Fibroblast of lung (primary cell): ENCODE results near the gene SLC24A4. TPM values are rescaled to one million over a fixed set of nuclear protein-coding genes. Genes with fewer than 3 reads are reported as not detected.

Source experiments
- DNase-seq, 2 donors: peaks; one replicate each; pipeline versions ENCODE4 v3.0.0 to v3.0.0-alpha.2; 2010; ENCODE audit warnings: low read depth in 2 of 2
- H2AFZ ChIP-seq: 2 replicates; pipeline ENCODE4 v1.5.1; 2012; ENCODE audit warnings: low read length, control low read depth, inconsistent platforms
- H3K27ac ChIP-seq: 2 replicates; pipeline ENCODE4 v1.5.1; 2011; ENCODE audit warnings: low read length, control low read depth; ENCODE audit not compliant: insufficient read depth
- H3K27me3 ChIP-seq: 2 replicates; pipeline ENCODE4 v1.5.1; 2011; ENCODE audit warnings: mild to moderate bottlenecking, low read length; ENCODE audit not compliant: control insufficient read depth, insufficient read depth
- H3K36me3 ChIP-seq: 2 replicates; pipeline ENCODE4 v1.5.1; 2011; ENCODE audit warnings: low read length; ENCODE audit not compliant: control insufficient read depth, insufficient read depth
- H3K4me1 ChIP-seq: 2 replicates; pipeline ENCODE4 v1.5.1; 2011; ENCODE audit warnings: low read length; ENCODE audit not compliant: control insufficient read depth, insufficient read depth; ENCODE audit errors: extremely low read depth
- H3K4me2 ChIP-seq: 2 replicates; pipeline ENCODE4 v1.5.1; 2011; ENCODE audit warnings: low read length, control low read depth; ENCODE audit not compliant: insufficient read depth; ENCODE audit errors: extremely low read depth
- H3K4me3 ChIP-seq, 4 experiments: fragments of 200-600 bp in 1 of 4; sonication (generic) in 1 of 4; replicated peaks in 1 of 4; 2 replicates each; pipeline ENCODE4 v1.5.1; 2011 to 2016; ENCODE audit warnings: low read length in 4 of 4, low read depth in 3 of 4, mild to moderate bottlenecking in 3 of 4, control low read depth in 2 of 4, inconsistent platforms in 1 of 4, mixed read lengths in 1 of 4; ENCODE audit not compliant: insufficient read depth in 1 of 4; ENCODE audit errors: control extremely low read depth in 1 of 4
- H3K79me2 ChIP-seq: 2 replicates; pipeline ENCODE4 v1.5.1; 2012; ENCODE audit warnings: mild to moderate bottlenecking, low read length, inconsistent platforms; ENCODE audit not compliant: control insufficient read depth, insufficient read depth
- H3K9ac ChIP-seq: 2 replicates; pipeline ENCODE4 v1.5.1; 2011; ENCODE audit warnings: mild to moderate bottlenecking, low read length, control low read depth; ENCODE audit not compliant: insufficient read depth
- H3K9me3 ChIP-seq: 2 replicates; pipeline ENCODE4 v1.5.1; 2012; ENCODE audit warnings: low read depth, low read length; ENCODE audit not compliant: control insufficient read depth, insufficient read depth
- H4K20me1 ChIP-seq: 2 replicates; pipeline ENCODE4 v1.5.1; 2011; ENCODE audit warnings: low read length; ENCODE audit not compliant: control insufficient read depth, insufficient read depth; ENCODE audit errors: extremely low read depth
- CTCF ChIP-seq, 2 donors: IDR thresholded peaks in 1 of 2; conservative IDR thresholded peaks in 1 of 2; 1 replicate in 1 of 2; 2 replicates in 1 of 2; pipeline ENCODE4 v1.5.1; 2011 to 2012; ENCODE audit warnings: low read length in 2 of 2, control low read depth in 1 of 2, inconsistent platforms in 1 of 2, low read depth in 1 of 2, mild to moderate bottlenecking in 1 of 2
- EZH2 ChIP-seq: IDR thresholded peaks from 2 replicates; pipeline ENCODE4 v1.5.1; 2012; ENCODE audit warnings: low read length, control low read depth, mild to moderate bottlenecking; ENCODE audit errors: missing control alignments
- polyA plus RNA-seq, 2 donors: library from polyadenylated mRNA; depleted of rRNA in 1 of 2; stranded (reverse) in 1 of 2; unstranded in 1 of 2; fragments of >200 nt; gene quantifications; 2 replicates each; pipeline ENCODE4 v1.2.1, GENCODE V29; 2011 to 2012; ENCODE audit warnings: missing spikeins in 1 of 2
- total RNA-seq: library from RNA; depleted of rRNA; stranded (reverse); fragments of >200 nt; gene quantifications from 2 replicates; pipeline ENCODE4 v1.2.1, GENCODE V29; 2014

SLC24A4 gene
- total and polyA plus RNA-seq, 2 donors (not counting 1 experiment from before 2014, with no cell fraction given) = 0.03 TPM; not detected in 1

- Histone ChIP-seq H3K36me3 (no peaks in the 10 kb centered on the region), H3K27ac (no peak overlapping the region), H4K20me1 (no peaks in the 10 kb centered on the region), H3K4me3 (no peak overlapping the region), H3K27me3 (peaks cover 3% of the 10 kb centered on the region), H3K4me2 (no peak overlapping the region), H3K79me2 (no peaks in the 10 kb centered on the region), H2AFZ (no peak overlapping the region), H3K9me3 (no peaks in the 10 kb centered on the region), H3K4me1 (peaks cover 4% of the 10 kb centered on the region), H3K9ac (no peak overlapping the region)
- no peak for DNase-seq
- no peak for TF ChIP-seq EZH2
- no peak for TF ChIP-seq CTCF (conservative IDR thresholded peaks at IDR 0.05 in 1 of 2, IDR thresholded peaks at IDR 0.05 in 1 of 2; ENCODE audit: low read depth in 1 of 2, low read length in 2 of 2)
These were observed 81.1 kb downstream of the SLC24A4 start for GRCh38 chr14:92404018-92404417.

- Histone ChIP-seq H3K36me3 (no peaks in the 10 kb centered on the region), H3K4me2 (no peak overlapping the region), H3K9me3 (no peaks in the 10 kb centered on the region), H3K27ac (no peak overlapping the region), H3K27me3 (peaks cover 3% of the 10 kb centered on the region), H2AFZ (no peak overlapping the region), H3K9ac (no peak overlapping the region), H3K4me1 (peaks cover 6% of the 10 kb centered on the region), H3K4me3 (no peak overlapping the region), H4K20me1 (no peaks in the 10 kb centered on the region), H3K79me2 (no peaks in the 10 kb centered on the region)
- no peak for TF ChIP-seq EZH2
- no peak for TF ChIP-seq CTCF (conservative IDR thresholded peaks at IDR 0.05 in 1 of 2, IDR thresholded peaks at IDR 0.05 in 1 of 2; ENCODE audit: low read depth in 1 of 2, low read length in 2 of 2)
- no peak for DNase-seq
These were observed 81.5 kb downstream of the SLC24A4 start for GRCh38 chr14:92404421-92404820.

- H3K4me1 ChIP-seq = peaks cover 6% of the 10 kb centered on the region
- H4K20me1 ChIP-seq = no peaks in the 10 kb centered on the region
- no peaks in the 10 kb centered on the region for H3K9me3 ChIP-seq
- H3K79me2 ChIP-seq = no peaks in the 10 kb centered on the region
- H2AFZ ChIP-seq = no peak overlapping the region
- H3K4me2 ChIP-seq = no peak overlapping the region
- H3K4me3 ChIP-seq = no peak overlapping the region
- TF ChIP-seq EZH2 (no peak), CTCF (conservative IDR thresholded peaks at IDR 0.05 in 1 of 2, IDR thresholded peaks at IDR 0.05 in 1 of 2; ENCODE audit: low read depth in 1 of 2, low read length in 2 of 2) (no peak)
- no peak for DNase-seq
- H3K36me3 ChIP-seq = no peaks in the 10 kb centered on the region
- peaks cover 3% of the 10 kb centered on the region for H3K27me3 ChIP-seq
- H3K27ac ChIP-seq = no peak overlapping the region
- H3K9ac ChIP-seq = no peak overlapping the region
These were observed 82.0 kb downstream of the SLC24A4 start for GRCh38 chr14:92404938-92405337.
